HCT116 (cell line): Measurements from ENCODE around the gene BYSL. TPM values are rescaled to one million over a fixed set of nuclear protein-coding genes. Genes with fewer than 3 reads are reported as not detected.

ENCODE experiments used
- ATAC-seq: fragments of 200-7000 bp; cut with Tn5 transposase; 2 replicates; pipeline ENCODE4 v1.9.1; 2020; ENCODE audit warnings: mild to moderate bottlenecking, moderate library complexity
- BruUV-seq: library from RNA; stranded (reverse); fragments of 400-500 nt; replicated peaks from 2 replicates; lab custom pipeline; 2021; lab: Mats Ljungman, UMichigan
- CTCF ChIA-PET: fragments of 300-600 bp; sonication (Branson Sonifier 250); formaldehyde crosslinking; loops from one replicate; lab custom pipeline; 2021; ENCODE audit warnings: antibody characterized with exemption; lab: Charles Lee
- POLR2A ChIA-PET: fragments of 300-600, 350-600 bp; sonication (Branson Sonifier 250); formaldehyde crosslinking; loops from one replicate; lab custom pipeline; 2021; ENCODE audit warnings: antibody characterized with exemption; lab: Charles Lee
- RAD21 ChIA-PET, 2 experiments: fragments of 300-600 bp; sonication (Branson Sonifier 250); formaldehyde crosslinking; loops; one replicate each; lab custom pipeline; 2023; ENCODE audit warnings: low total read pairs in 2 of 2; ENCODE audit not compliant: uncharacterized antibody in 2 of 2, unreplicated experiment in 2 of 2, low non-redundant PET in 1 of 2; lab: Charles Lee
- DNase-seq: peaks from one replicate; pipeline ENCODE4 v3.0.0-alpha.2; 2010; ENCODE audit warnings: low read depth, low spot score
- H2AFZ ChIP-seq: fragments of 200-600 bp; shearing (Covaris generic), sonication (generic); 2 replicates; pipeline ENCODE4 v1.6.1; 2017; ENCODE audit warnings: low read depth, mixed run types, mixed read lengths, antibody characterized with exemption, low read length; ENCODE audit not compliant: poor library complexity, severe bottlenecking
- H3K27ac ChIP-seq: 2 replicates; pipeline ENCODE4 v1.5.1; 2012; ENCODE audit warnings: low read depth, low read length
- H3K27me3 ChIP-seq: fragments of 200-600 bp; sonication (generic); 2 replicates; pipeline ENCODE4 v1.6.1; 2016; ENCODE audit warnings: mixed run types, low read length, mixed read lengths; ENCODE audit not compliant: insufficient read depth
- H3K36me3 ChIP-seq, 2 experiments: fragments of 200-500 bp in 1 of 2; fragments of 200-600 bp in 1 of 2; sonication (Bioruptor generic) in 1 of 2; sonication (generic) in 1 of 2; 2 replicates each; pipeline versions ENCODE4 v1.5.1 to v1.6.1; 2014 to 2016; ENCODE audit warnings: low read length in 2 of 2, inconsistent platforms in 1 of 2, mixed read lengths in 1 of 2, mixed run types in 1 of 2; ENCODE audit not compliant: insufficient read depth in 2 of 2, control insufficient read depth in 1 of 2
- H3K4me1 ChIP-seq, 2 experiments: fragments of 200-600 bp in 1 of 2; sonication (generic) in 1 of 2; 2 replicates each; pipeline versions ENCODE4 v1.5.1 to v1.6.1; 2012 to 2017; ENCODE audit warnings: low read length in 2 of 2, inconsistent platforms in 1 of 2, mild to moderate bottlenecking in 1 of 2, mixed read lengths in 1 of 2, mixed run types in 1 of 2, moderate library complexity in 1 of 2; ENCODE audit not compliant: insufficient read depth in 2 of 2, control insufficient read depth in 1 of 2
- H3K4me2 ChIP-seq: fragments of 200-600 bp; sonication (generic); 2 replicates; pipeline ENCODE4 v1.6.1; 2017; ENCODE audit warnings: mixed run types, low read length, mixed read lengths
- H3K4me3 ChIP-seq, 2 experiments: fragments of 200-600 bp in 1 of 2; sonication (generic) in 1 of 2; replicated peaks in 1 of 2; 2 replicates each; pipeline ENCODE4 v1.5.1; 2011 to 2016; ENCODE audit warnings: low read length in 2 of 2, control low read depth in 1 of 2, low read depth in 1 of 2, mild to moderate bottlenecking in 1 of 2, mixed read lengths in 1 of 2, mixed run types in 1 of 2
- H3K79me2 ChIP-seq: fragments of 200-600 bp; sonication (generic); 2 replicates; pipeline ENCODE4 v1.6.1; 2017; ENCODE audit warnings: mild to moderate bottlenecking, mixed run types, low read length, moderate library complexity, mixed read lengths; ENCODE audit not compliant: insufficient read depth
- H3K9ac ChIP-seq: fragments of 200-600 bp; sonication (generic); 2 replicates; pipeline ENCODE4 v1.6.1; 2016; ENCODE audit warnings: low read length, mixed read lengths
- H3K9me2 ChIP-seq: fragments of 200-600 bp; sonication (generic), shearing (Covaris generic); 2 replicates; pipeline ENCODE4 v1.6.1; 2017; ENCODE audit warnings: mixed run types, mild to moderate bottlenecking, moderate library complexity; ENCODE audit not compliant: insufficient read depth
- H3K9me3 ChIP-seq, 2 experiments: fragments of 200-500 bp in 1 of 2; fragments of 200-600 bp in 1 of 2; sonication (Bioruptor generic) in 1 of 2; sonication (generic) in 1 of 2; 2 replicates each; pipeline ENCODE4 v1.6.1; 2014 to 2017; ENCODE audit warnings: low read length in 2 of 2, mixed read lengths in 2 of 2, inconsistent platforms in 1 of 2, low read depth in 1 of 2, mild to moderate bottlenecking in 1 of 2, mixed run types in 1 of 2, moderate library complexity in 1 of 2; ENCODE audit not compliant: control insufficient read depth in 1 of 2, insufficient read depth in 1 of 2
- H4K20me1 ChIP-seq: fragments of 200-600 bp; sonication (generic), shearing (Covaris generic); 2 replicates; pipeline ENCODE4 v1.6.1; 2017; ENCODE audit warnings: mixed run types, mild to moderate bottlenecking, moderate library complexity; ENCODE audit not compliant: insufficient read depth
- ATF3 ChIP-seq: IDR thresholded peaks from 2 replicates; pipeline ENCODE4 v1.6.1; 2012
- CBX3 ChIP-seq: IDR thresholded peaks from 2 replicates; pipeline ENCODE4 v1.6.1; 2012; ENCODE audit warnings: low read depth
- EGR1 ChIP-seq: IDR thresholded peaks from 2 replicates; pipeline ENCODE4 v1.6.1; 2012; ENCODE audit warnings: low read depth
- ELF1 ChIP-seq: IDR thresholded peaks from 2 replicates; pipeline ENCODE4 v1.6.1; 2012; ENCODE audit warnings: low read depth, borderline replicate concordance
- EZH2phosphoT487 ChIP-seq: fragments of 200-600 bp; IDR thresholded peaks from 2 replicates; pipeline ENCODE4 v1.6.1; 2018; ENCODE audit warnings: antibody characterized with exemption, borderline replicate concordance
- MAX ChIP-seq: IDR thresholded peaks from 2 replicates; pipeline ENCODE4 v1.6.1; 2012
- POLR2AphosphoS5 ChIP-seq: IDR thresholded peaks from 2 replicates; pipeline ENCODE4 v1.6.1; 2011; ENCODE audit warnings: mild to moderate bottlenecking, low read depth, low read length, moderate library complexity
- RAD21 ChIP-seq: IDR thresholded peaks from 2 replicates; pipeline ENCODE4 v1.6.1; 2012; ENCODE audit warnings: low read depth, mild to moderate bottlenecking
- SIN3A ChIP-seq: IDR thresholded peaks from 2 replicates; pipeline ENCODE4 v1.6.1; 2012; ENCODE audit warnings: low read depth
- SP1 ChIP-seq: IDR thresholded peaks from 2 replicates; pipeline ENCODE4 v1.6.1; 2012; ENCODE audit warnings: low read depth
- ZBTB33 ChIP-seq: IDR thresholded peaks from 2 replicates; pipeline ENCODE4 v1.6.1; 2011; ENCODE audit warnings: mild to moderate bottlenecking, low read length, moderate library complexity; ENCODE audit not compliant: insufficient replicate concordance; ENCODE audit errors: extremely low read depth
- intact Hi-C: fragments of 100-400 bp; cut with micrococcal nuclease; formaldehyde crosslinking; loops from 2 replicates; pipeline ENCODE4 v1.10.0; 2022
- total RNA-seq: library from RNA; stranded (reverse); gene quantifications from one replicate; pipeline ENCODE4 v1.2.1, GENCODE V29; 2021; ENCODE audit not compliant: unreplicated experiment

The BYSL gene
- total RNA-seq, 1 experiment from 2014 or later, result 55.7 TPM

- TF ChIP-seq SIN3A (no peak), CBX3 (no peak), RAD21 (no peak), EGR1 (no peak), MAX (no peak), ATF3 (no peak), EZH2phosphoT487 (no peak), ELF1 (no peak), POLR2AphosphoS5 (no peak), SP1 (no peak), ZBTB33 (no peak)
- H2AFZ ChIP-seq, result no peak overlapping the region
- ChIA-PET RAD21 (no interaction called here), POLR2A (no interaction called here), CTCF (no interaction called here)
- ATAC-seq (no peak), DNase-seq (no peak)
- H4K20me1 ChIP-seq, result no peaks in the 10 kb centered on the region
- H3K4me2 ChIP-seq, result no peak overlapping the region
- H3K36me3 ChIP-seq, result no peaks in the 10 kb centered on the region
- no peaks in the 10 kb centered on the region for H3K9me3 ChIP-seq
- no peaks in the 10 kb centered on the region for H3K9me2 ChIP-seq
- peaks cover 0 to 7% of the 10 kb centered on the region in 2 experiments; a peak in 1 of 4 replicates for H3K4me1 ChIP-seq
- intact Hi-C loops, result no loop called here
- no peak overlapping the region for H3K4me3 ChIP-seq
- no peaks in the 10 kb centered on the region for H3K79me2 ChIP-seq
- H3K27ac ChIP-seq, result no peak overlapping the region
- H3K9ac ChIP-seq, result no peak overlapping the region
- no peaks in the 10 kb centered on the region for H3K27me3 ChIP-seq
- BruUV-seq, result no TSS peak
Measured at GRCh38 chr6:41958022-41958856, 36.9 kb downstream of the BYSL start.
